Inflammatory macrophage treated with lipopolysaccharide for 1 hour (primary cell): ENCODE results near the gene ABI1.
A peak's percentile ranks its signal among the peaks of the same experiment; 100 is the strongest.

Experiments
- DNase-seq, 2 donors: peaks; one replicate each; pipeline ENCODE4 v3.0.0-alpha.2; 2020 to 2022

ABI1 gene

GRCh38 chr10:26854524-26854923 is 6.2 kb downstream of the ABI1 start:
- DNase-seq = no peak

- no peak for DNase-seq
These were observed 16.3 kb downstream of the ABI1 start for GRCh38 chr10:26844396-26844975.

- no peak for DNase-seq
These were observed 17.0 kb downstream of the ABI1 start for GRCh38 chr10:26843736-26844135.

GRCh38 chr10:26841733-26842317 is 18.9 kb downstream of the ABI1 start:
- DNase-seq = no peak

GRCh38 chr10:26840938-26841732 is 19.6 kb downstream of the ABI1 start:
- no peak for DNase-seq

DNA sequence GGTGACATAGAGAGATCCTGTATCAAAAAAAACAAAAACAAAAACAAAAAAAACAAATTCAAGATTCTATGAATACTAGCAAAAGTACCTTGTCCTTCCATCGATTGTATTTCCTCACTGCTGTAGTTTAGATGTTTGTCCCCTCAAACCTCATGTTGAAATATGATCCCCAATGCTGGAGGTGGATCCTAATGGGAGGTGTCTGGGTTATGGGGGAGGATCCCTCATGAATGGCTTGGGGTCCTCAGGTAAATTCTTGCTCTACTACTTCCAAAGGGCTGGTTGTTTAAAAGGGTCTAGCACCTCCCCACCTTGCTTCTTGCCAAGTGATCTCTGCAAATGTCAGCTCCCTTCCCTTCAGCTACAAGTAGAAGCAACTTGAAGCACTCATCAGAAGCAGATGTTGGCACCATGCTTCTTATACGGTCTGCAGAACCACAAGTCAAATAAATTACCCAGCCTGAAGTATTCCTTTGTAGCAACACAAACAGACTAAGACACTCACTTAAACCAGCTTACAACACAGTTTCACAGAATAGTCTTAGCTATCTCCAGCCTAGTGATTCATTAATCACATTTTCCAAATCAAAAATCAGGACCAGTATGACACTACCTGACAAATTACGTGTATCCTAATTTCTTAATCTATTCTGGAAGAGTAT is 20.7 kb downstream of the ABI1 start:
- DNase-seq = no peak

DNA sequence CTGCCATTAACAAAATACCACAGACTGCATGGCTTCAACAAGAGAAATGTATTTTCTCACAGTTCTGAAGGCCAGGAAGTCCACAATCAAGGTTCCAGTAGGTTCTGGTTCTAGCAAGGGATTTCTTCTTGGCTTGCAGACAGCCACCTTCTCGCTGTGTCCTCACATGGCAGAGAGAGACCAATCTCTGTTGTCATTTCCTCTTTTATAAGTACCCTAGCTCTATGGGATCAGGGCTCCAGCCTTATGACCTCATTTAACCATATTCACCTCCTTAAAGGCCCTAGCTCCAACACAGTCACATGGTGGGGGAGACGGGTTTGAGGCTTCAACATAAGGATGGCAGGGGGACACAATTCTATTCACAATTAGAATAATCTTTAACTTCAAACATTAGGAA is 23.6 kb downstream of the ABI1 start:
- peak; percentile 47 to 57 for DNase-seq

DNA sequence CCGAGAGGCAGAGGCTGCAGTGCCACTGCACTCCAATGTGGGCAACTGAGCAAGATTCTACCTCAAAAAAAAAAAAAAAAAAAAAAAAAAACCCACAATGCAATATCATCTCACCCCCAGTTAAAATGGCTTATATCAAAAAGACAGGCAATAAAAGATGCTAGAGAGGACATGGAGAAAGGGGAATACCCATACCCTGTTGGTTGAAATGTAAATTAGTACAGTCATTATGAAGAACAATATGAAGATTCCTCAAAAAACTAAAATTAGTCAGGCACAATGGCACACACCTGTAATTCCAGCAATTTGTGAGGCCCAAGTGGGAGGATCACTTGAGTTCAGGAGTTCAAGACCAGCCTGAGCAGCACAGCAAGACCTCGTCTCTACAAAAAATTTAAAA is 25.7 kb downstream of the ABI1 start:
- DNase-seq = no peak

GRCh38 chr10:26832960-26833359 is 27.8 kb downstream of the ABI1 start:
- DNase-seq = no peak

GRCh38 chr10:26831936-26832335 is 28.8 kb downstream of the ABI1 start:
- no peak for DNase-seq

DNA sequence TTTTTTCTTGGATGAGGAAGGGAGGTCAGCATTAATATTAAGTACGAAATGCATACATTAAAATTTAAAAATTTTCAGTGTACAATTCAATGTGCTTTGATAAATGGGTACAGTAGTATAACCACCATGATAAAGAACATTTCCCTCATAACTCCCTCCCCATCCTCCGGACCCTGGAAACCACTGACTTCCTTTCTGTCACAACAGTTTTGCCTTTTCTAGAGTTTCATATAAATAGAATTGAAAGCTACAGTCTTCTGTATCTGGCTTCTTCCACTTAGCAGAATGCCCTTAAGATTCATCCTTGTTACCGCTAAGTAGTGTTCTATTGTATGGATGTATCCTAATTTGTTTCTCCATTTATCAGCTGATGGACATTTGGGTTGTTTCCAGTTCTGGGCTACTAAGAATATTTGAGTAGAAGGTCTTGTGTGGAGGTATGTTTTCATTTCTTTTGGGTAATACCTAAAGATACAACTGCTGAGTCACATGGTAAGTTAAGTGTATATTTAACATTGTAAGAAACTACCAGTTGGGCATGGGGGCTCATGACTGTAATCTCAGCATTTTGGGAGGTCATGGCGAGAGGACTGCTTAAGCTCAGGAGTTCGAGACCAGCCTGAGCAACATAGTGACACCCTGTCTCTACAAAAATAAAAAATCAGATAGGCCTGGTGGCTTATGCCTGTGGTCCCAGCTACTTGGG is 30.8 kb downstream of the ABI1 start:
- peak in 1 of 2 donors; percentile 20 for DNase-seq

DNA sequence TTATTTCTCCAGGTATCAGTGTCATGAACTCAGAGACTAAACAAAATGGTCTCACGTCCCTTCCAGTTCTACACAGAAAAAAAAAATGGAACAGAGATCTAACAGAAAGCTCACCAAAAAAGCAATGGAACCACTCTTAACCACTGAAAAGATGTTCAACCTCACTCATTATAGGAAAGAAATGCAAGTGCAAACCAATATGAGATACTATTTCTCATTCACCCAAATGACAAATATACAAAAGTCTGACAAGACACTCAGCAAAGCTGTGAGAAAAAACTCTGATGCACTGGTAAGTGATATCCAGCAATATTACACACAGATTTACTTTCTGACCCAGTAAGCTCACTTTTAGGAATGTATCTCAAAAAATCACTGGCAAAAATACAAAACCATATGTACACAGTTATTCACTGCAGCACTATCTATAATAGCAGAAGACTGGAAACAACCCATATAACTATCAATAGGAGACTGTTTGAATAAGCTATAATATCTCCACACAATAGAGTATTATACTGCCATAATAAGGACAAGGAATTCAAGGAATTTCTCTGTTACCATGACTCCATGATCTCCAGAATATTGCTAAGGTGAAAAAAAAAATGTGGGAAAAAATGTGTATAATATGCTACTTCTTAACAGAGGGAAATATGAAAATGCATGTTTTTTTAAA is 36.6 kb downstream of the ABI1 start:
- no peak for DNase-seq

- peak; percentile 30 to 48 for DNase-seq
These were observed 38.8 kb downstream of the ABI1 start for GRCh38 chr10:26821699-26822570.

DNA sequence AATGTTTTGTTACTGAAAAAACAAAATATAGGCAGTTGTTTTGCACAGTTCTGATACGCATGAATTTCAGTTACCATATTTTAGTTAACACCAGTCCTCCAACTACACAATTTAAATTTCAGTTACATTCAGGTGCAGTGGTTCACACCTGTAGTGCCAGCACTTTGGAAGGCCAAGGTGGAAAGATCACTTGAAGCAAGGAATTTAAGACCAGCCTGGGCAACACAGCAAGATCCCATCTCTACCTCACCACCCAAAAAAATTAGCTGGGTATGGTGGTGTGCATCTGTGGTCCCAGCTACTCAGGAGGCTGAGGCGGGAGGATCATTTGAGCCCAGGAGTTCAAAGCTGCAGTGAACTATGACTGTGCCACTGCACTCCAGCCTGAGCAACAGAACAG is 45.3 kb downstream of the ABI1 start:
- no peak for DNase-seq

DNA sequence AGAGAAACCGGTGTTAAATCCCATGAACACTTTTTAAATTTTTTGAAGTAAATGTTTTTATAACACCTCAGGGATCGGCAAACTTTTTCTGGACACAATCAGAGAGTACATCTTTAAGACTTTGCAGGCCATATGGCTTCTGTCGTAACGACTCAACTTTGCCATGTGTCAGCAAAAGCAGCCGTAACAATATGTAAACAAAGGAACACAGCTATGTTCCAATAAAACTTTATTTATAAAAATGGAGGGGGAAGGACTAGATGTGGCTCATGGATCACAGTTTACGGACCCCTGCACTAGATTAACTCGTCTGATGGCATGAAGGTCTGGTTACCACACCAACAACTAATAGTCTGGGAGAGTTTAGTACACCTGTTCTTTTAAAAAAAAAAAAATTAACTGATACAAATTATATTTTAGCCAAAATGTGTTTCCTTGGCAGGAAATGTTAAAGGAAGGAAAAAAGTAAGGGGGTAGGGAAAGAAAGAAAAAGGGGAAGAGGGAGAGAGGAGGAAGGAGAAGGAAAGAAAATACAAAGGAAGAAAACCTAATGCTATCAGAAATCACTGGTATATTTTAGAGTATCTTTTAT is 50.2 kb downstream of the ABI1 start:
- DNase-seq = no peak

GRCh38 chr10:26809973-26810372 is 50.8 kb downstream of the ABI1 start:
- no peak for DNase-seq

DNA sequence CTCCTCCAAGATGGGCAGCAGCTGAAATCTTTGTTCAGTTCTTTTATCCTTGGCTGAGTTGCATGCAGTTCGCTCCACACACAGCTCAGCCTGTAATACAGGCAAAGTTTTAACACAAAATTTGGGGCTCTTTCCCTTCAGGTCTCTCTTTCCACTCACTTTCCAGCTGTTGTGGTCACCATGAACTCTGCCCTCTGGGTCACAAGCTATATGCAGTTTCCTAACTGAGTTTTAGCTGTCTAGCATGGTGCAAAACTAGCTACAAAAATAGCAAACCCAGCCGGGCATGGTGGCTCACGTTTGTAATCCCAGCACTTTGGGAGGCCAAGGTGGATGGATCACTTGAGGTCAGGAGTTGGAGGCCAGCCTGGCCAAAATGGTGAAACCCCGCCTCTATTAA is 53.2 kb downstream of the ABI1 start:
- no peak for DNase-seq

DNA sequence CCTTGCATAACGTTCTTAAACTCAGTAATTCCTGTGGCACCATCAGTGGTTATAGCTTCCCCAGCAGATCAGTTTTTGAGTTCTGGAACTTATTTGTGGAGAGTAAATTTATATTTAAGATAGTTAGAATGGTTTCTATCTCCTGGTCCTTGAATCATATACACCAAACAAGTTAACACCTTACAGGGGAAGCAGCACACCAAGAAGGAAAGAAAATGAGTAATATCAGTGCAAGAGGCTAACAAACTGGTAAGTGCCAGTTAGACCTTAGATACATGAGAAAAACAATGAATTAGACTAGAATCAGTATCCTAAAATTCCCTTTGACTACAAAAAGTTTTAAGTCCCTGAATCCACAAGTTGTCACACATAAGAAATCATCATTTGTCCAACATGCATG is 54.2 kb downstream of the ABI1 start:
- no peak for DNase-seq

DNA sequence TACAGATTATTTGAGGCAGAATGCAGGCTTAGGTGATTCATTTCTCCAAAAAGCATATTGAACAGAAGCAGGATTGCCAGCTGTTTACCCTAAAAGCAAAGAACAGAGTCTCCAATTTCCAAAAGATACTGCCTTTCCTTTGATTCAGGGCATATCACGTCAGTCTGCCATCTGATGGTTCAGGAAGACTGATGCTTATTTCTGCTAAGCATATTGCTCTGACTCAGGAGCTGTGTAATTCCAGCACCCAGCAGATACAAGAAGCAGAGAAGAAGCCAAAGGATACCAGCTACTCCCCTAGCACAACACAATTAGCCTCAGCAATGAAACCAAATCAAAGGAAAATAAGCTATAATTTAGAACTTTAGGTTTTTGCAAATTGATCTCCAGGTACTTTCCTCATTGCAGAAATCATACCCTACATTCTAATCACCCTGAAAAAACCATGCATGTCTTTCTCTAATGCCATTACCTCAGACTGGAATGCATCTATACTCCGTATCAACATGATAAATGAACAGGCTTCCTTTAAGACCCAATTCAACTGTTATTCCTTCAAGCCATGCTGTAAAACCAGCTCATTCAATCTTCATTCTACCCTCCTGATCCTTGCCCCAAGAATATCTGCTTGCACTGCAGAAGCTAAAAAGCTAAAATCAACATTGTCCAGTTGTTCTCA is 55.1 kb downstream of the ABI1 start:
- DNase-seq = no peak
